GM23338 (cell line): ENCODE measurements around the gene EEA1. TPM values are rescaled to one million over a fixed set of nuclear protein-coding genes. Genes with fewer than 3 reads are reported as not detected.

Source experiments
- CREB1 ChIP-seq: fragments of 250-450 bp; sonication (Bioruptor Pico); IDR thresholded peaks from 2 replicates; pipeline ENCODE4 v1.5.0; 2020; ENCODE audit warnings: low read depth, mild to moderate bottlenecking, moderate library complexity
- EZH2 ChIP-seq: fragments of 200-600 bp; sonication (generic); IDR thresholded peaks from one replicate; pipeline ENCODE4 v1.8.0; 2017; ENCODE audit warnings: antibody characterized with exemption, mild to moderate bottlenecking, low read depth; ENCODE audit not compliant: unreplicated experiment
- EZH2phosphoT487 ChIP-seq: fragments of 200-600 bp; sonication (generic); IDR thresholded peaks from one replicate; pipeline ENCODE4 v1.8.1; 2018; ENCODE audit warnings: antibody characterized with exemption; ENCODE audit not compliant: unreplicated experiment
- JUNB ChIP-seq: IDR thresholded peaks from one replicate; pipeline ENCODE4 v1.6.1; 2016; ENCODE audit warnings: antibody characterized with exemption; ENCODE audit not compliant: unreplicated experiment
- NANOG ChIP-seq: IDR thresholded peaks from 2 replicates; pipeline ENCODE4 v1.6.1; 2016; ENCODE audit warnings: antibody characterized with exemption, borderline replicate concordance
- POLR2AphosphoS5 ChIP-seq: IDR thresholded peaks from 2 replicates; pipeline ENCODE4 v1.6.1; 2016; ENCODE audit warnings: antibody characterized with exemption, low read depth
- ZNF114 ChIP-seq: fragments of 250-450 bp; sonication (Bioruptor Pico); IDR thresholded peaks from 2 replicates; pipeline ENCODE4 v1.5.0; 2020; ENCODE audit warnings: mild to moderate bottlenecking, moderate library complexity
- ZNF331 ChIP-seq: fragments of 250-450 bp; sonication (Bioruptor Pico); IDR thresholded peaks from 2 replicates; pipeline ENCODE4 v1.5.0; 2020; ENCODE audit warnings: low read depth, mild to moderate bottlenecking, moderate library complexity
- polyA plus RNA-seq: library from polyadenylated mRNA; unstranded; fragments of >200 nt; fragmentation: Nextera tagmentation; extraction: Ambion mirVana; gene quantifications from 2 replicates; pipeline ENCODE4 v1.2.1, GENCODE V29; 2016
- total RNA-seq: library from RNA; depleted of rRNA; stranded (reverse); fragments of >200 nt; shearing (Covaris generic); gene quantifications from 2 replicates; pipeline ENCODE4 v1.2.3, GENCODE V29; 2014
- TF ChIP-seq, protein P1 (sequence below): fragments of 250-450 bp; sonication (Bioruptor Pico); IDR thresholded peaks from 2 replicates; pipeline ENCODE4 v1.5.0; 2020; ENCODE audit warnings: mild to moderate bottlenecking, moderate library complexity
- TF ChIP-seq, protein P2 (sequence below): IDR thresholded peaks from one replicate; pipeline ENCODE4 v1.6.1; 2018; ENCODE audit warnings: antibody characterized with exemption; ENCODE audit not compliant: unreplicated experiment

The EEA1 gene
- total and polyA plus RNA-seq, 2 experiments from 2014 or later: 10.0 to 41.1 TPM

DNA sequence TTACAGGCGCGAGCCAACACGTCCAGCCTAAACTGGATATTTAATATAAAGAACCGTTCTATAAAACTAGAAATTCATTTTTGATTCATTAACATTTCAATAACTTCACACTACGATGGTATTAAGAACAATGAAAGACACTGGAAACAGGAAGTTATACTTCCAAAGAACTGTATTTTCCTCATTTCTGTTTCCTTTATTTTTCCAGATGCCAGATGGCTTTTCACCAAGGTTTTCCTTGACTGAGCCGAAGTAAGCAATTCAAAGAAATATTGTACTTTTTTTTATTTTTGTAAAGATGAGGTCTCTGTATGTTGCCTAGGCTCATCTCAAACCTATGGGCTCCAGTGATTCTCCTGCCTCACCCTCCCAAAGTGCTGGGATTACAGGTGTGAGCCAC is 28.2 kb downstream of the EEA1 start (continued):
- TF ChIP-seq, protein P1, sequence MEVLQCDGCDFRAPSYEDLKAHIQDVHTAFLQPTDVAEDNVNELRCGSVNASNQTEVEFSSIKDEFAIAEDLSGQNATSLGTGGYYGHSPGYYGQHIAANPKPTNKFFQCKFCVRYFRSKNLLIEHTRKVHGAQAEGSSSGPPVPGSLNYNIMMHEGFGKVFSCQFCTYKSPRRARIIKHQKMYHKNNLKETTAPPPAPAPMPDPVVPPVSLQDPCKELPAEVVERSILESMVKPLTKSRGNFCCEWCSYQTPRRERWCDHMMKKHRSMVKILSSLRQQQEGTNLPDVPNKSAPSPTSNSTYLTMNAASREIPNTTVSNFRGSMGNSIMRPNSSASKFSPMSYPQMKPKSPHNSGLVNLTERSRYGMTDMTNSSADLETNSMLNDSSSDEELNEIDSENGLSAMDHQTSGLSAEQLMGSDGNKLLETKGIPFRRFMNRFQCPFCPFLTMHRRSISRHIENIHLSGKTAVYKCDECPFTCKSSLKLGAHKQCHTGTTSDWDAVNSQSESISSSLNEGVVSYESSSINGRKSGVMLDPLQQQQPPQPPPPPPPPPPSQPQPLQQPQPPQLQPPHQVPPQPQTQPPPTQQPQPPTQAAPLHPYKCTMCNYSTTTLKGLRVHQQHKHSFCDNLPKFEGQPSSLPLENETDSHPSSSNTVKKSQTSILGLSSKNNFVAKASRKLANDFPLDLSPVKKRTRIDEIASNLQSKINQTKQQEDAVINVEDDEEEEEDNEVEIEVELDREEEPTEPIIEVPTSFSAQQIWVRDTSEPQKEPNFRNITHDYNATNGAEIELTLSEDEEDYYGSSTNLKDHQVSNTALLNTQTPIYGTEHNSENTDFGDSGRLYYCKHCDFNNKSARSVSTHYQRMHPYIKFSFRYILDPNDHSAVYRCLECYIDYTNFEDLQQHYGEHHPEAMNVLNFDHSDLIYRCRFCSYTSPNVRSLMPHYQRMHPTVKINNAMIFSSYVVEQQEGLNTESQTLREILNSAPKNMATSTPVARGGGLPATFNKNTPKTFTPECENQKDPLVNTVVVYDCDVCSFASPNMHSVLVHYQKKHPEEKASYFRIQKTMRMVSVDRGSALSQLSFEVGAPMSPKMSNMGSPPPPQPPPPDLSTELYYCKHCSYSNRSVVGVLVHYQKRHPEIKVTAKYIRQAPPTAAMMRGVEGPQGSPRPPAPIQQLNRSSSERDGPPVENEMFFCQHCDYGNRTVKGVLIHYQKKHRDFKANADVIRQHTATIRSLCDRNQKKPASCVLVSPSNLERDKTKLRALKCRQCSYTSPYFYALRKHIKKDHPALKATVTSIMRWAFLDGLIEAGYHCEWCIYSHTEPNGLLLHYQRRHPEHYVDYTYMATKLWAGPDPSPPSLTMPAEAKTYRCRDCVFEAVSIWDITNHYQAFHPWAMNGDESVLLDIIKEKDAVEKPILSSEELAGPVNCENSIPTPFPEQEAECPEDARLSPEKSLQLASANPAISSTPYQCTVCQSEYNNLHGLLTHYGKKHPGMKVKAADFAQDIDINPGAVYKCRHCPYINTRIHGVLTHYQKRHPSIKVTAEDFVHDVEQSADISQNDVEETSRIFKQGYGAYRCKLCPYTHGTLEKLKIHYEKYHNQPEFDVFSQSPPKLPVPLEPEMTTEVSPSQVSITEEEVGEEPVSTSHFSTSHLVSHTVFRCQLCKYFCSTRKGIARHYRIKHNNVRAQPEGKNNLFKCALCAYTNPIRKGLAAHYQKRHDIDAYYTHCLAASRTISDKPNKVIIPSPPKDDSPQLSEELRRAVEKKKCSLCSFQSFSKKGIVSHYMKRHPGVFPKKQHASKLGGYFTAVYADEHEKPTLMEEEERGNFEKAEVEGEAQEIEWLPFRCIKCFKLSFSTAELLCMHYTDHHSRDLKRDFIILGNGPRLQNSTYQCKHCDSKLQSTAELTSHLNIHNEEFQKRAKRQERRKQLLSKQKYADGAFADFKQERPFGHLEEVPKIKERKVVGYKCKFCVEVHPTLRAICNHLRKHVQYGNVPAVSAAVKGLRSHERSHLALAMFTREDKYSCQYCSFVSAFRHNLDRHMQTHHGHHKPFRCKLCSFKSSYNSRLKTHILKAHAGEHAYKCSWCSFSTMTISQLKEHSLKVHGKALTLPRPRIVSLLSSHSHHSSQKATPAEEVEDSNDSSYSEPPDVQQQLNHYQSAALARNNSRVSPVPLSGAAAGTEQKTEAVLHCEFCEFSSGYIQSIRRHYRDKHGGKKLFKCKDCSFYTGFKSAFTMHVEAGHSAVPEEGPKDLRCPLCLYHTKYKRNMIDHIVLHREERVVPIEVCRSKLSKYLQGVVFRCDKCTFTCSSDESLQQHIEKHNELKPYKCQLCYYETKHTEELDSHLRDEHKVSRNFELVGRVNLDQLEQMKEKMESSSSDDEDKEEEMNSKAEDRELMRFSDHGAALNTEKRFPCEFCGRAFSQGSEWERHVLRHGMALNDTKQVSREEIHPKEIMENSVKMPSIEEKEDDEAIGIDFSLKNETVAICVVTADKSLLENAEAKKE (CRISPR knock-in tag): no peak
- no peak for TF ChIP-seq EZH2
- no peak for TF ChIP-seq POLR2AphosphoS5
- no peak for TF ChIP-seq ZNF331
- TF ChIP-seq, protein P2, sequence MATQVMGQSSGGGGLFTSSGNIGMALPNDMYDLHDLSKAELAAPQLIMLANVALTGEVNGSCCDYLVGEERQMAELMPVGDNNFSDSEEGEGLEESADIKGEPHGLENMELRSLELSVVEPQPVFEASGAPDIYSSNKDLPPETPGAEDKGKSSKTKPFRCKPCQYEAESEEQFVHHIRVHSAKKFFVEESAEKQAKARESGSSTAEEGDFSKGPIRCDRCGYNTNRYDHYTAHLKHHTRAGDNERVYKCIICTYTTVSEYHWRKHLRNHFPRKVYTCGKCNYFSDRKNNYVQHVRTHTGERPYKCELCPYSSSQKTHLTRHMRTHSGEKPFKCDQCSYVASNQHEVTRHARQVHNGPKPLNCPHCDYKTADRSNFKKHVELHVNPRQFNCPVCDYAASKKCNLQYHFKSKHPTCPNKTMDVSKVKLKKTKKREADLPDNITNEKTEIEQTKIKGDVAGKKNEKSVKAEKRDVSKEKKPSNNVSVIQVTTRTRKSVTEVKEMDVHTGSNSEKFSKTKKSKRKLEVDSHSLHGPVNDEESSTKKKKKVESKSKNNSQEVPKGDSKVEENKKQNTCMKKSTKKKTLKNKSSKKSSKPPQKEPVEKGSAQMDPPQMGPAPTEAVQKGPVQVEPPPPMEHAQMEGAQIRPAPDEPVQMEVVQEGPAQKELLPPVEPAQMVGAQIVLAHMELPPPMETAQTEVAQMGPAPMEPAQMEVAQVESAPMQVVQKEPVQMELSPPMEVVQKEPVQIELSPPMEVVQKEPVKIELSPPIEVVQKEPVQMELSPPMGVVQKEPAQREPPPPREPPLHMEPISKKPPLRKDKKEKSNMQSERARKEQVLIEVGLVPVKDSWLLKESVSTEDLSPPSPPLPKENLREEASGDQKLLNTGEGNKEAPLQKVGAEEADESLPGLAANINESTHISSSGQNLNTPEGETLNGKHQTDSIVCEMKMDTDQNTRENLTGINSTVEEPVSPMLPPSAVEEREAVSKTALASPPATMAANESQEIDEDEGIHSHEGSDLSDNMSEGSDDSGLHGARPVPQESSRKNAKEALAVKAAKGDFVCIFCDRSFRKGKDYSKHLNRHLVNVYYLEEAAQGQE: no peak
- no peak for TF ChIP-seq EZH2phosphoT487
- TF ChIP-seq NANOG: no peak
- no peak for TF ChIP-seq CREB1 (CRISPR knock-in tag)
- no peak for TF ChIP-seq ZNF114
- TF ChIP-seq JUNB: no peak
